Measurements from ENCODE around the gene FBXW11. TPM values are rescaled to one million over a fixed set of nuclear protein-coding genes. Genes with fewer than 3 reads are reported as not detected.

FBXW11 gene
- total RNA-seq, 1 experiment from 2014 or later = 52.0 TPM

DNA sequence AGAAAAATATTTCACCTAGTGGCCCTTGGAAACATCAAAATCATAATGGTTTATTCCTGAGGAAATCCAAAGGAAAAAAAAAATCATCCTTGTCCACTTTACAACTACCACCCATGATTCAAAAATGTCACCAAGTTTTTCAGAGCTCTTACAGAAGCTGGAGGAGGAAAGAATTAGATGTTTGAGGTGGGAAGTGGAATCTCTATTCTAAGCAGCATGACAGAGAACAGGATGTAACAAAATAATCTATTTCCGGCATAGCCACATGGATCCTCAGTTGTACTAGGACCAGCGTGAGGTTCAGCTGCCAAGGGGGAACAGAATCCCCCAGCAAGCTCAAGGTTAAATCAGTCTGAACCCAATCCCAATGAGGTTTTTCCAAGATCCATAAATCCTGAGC lies 40.2 kb downstream of the FBXW11 start:
- H3K27ac ChIP-seq (ENCODE audit: low read depth, low read length) = no peak overlapping the region
- intact Hi-C loops (cut with micrococcal nuclease) = no loop called here
- no TSS peak for BruUV-seq (replicated peaks)
- H3K9ac ChIP-seq (ENCODE audit: low read length) = no peak overlapping the region
- no peaks in the 10 kb centered on the region for H3K9me3 ChIP-seq (ENCODE audit: control insufficient read depth in 1 of 2, insufficient read depth in 1 of 2, low read depth in 1 of 2, low read length in 2 of 2)
- ATAC-seq = no peak
- TF ChIP-seq YY1 (IDR thresholded peaks at IDR 0.05; ENCODE audit: extremely low read depth, insufficient replicate concordance, low read depth, low read length) (no peak), ELF1 (IDR thresholded peaks at IDR 0.05; ENCODE audit: borderline replicate concordance, low read depth) (no peak), EZH2phosphoT487 (IDR thresholded peaks at IDR 0.05; ENCODE audit: borderline replicate concordance) (no peak), ZFX (IDR thresholded peaks at IDR 0.05) (no peak), EGR1 (IDR thresholded peaks at IDR 0.05; ENCODE audit: low read depth) (no peak)
- CTCF ChIA-PET = no interaction called here
- no peak overlapping the region for H3K4me2 ChIP-seq (ENCODE audit: low read length)
- POLR2A ChIA-PET = no interaction called here
- no peaks in the 10 kb centered on the region for H3K27me3 ChIP-seq (ENCODE audit: insufficient read depth, low read length)
- no peaks in the 10 kb centered on the region for H3K36me3 ChIP-seq (ENCODE audit: control insufficient read depth in 1 of 2, insufficient read depth in 2 of 2, low read length in 2 of 2)
- H2AFZ ChIP-seq (ENCODE audit: low read depth, low read length, poor library complexity, severe bottlenecking) = no peak overlapping the region
- no peak overlapping the region for H3K4me3 ChIP-seq (replicated peaks in 1 of 2; ENCODE audit: low read depth in 1 of 2, low read length in 2 of 2)
- H3K4me1 ChIP-seq (ENCODE audit: control insufficient read depth in 1 of 2, insufficient read depth in 2 of 2, low read length in 2 of 2) = no peaks in the 10 kb centered on the region
- DNase-seq (ENCODE audit: low read depth, low spot score) = no peak
- H4K20me1 ChIP-seq (ENCODE audit: insufficient read depth) = peaks cover 10% of the 10 kb centered on the region; the same call in 1 of the 2 replicates
- RAD21 ChIA-PET (ENCODE audit: low non-redundant PET in 1 of 2, low total read pairs in 2 of 2, uncharacterized antibody in 2 of 2, unreplicated experiment in 2 of 2) = no interaction called here
- H3K79me2 ChIP-seq (ENCODE audit: insufficient read depth, low read length) = peaks cover 96% of the 10 kb centered on the region
- no peaks in the 10 kb centered on the region for H3K9me2 ChIP-seq (ENCODE audit: insufficient read depth)

DNA sequence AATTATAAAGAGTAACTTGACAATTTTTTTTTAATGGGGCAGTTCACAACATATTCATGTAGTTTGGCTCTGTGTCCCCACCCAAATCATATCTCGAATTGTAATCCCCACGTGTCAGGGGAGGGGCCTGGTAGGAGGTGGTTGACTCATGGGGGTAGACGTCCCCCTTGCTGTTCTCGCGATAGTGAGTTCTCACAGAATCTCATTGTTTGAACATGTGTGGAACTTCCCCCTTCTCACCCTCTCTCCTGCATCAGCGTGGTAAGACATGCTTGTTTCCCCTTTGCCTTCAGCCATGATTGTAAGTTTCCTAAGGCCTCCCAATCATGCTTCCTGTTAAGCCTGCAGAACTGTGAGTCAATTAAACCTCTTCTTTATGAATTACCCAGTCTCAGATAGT lies 40.7 kb downstream of the FBXW11 start:
- intact Hi-C loops (cut with micrococcal nuclease) = no loop called here
- BruUV-seq (replicated peaks) = no TSS peak
- CTCF ChIA-PET = no interaction called here
- H3K27ac ChIP-seq (ENCODE audit: low read depth, low read length) = no peak overlapping the region
- no peaks in the 10 kb centered on the region for H3K36me3 ChIP-seq (ENCODE audit: control insufficient read depth in 1 of 2, insufficient read depth in 2 of 2, low read length in 2 of 2)
- no peak overlapping the region for H3K4me2 ChIP-seq (ENCODE audit: low read length)
- H3K79me2 ChIP-seq (ENCODE audit: insufficient read depth, low read length) = peaks cover 96% of the 10 kb centered on the region
- H3K9ac ChIP-seq (ENCODE audit: low read length) = no peak overlapping the region
- POLR2A ChIA-PET = no interaction called here
- H4K20me1 ChIP-seq (ENCODE audit: insufficient read depth) = peaks cover 10% of the 10 kb centered on the region; the same call in 1 of the 2 replicates
- no peak overlapping the region for H3K4me3 ChIP-seq (replicated peaks in 1 of 2; ENCODE audit: low read depth in 1 of 2, low read length in 2 of 2)
- DNase-seq (ENCODE audit: low read depth, low spot score) (no peak), ATAC-seq (no peak)
- RAD21 ChIA-PET (ENCODE audit: low non-redundant PET in 1 of 2, low total read pairs in 2 of 2, uncharacterized antibody in 2 of 2, unreplicated experiment in 2 of 2) = no interaction called here
- H2AFZ ChIP-seq (ENCODE audit: low read depth, low read length, poor library complexity, severe bottlenecking) = no peak overlapping the region
- H3K27me3 ChIP-seq (ENCODE audit: insufficient read depth, low read length) = no peaks in the 10 kb centered on the region
- H3K9me2 ChIP-seq (ENCODE audit: insufficient read depth) = no peaks in the 10 kb centered on the region
- TF ChIP-seq POLR2AphosphoS5 (IDR thresholded peaks at IDR 0.05; ENCODE audit: low read depth, low read length) (no peak), EZH2 (IDR thresholded peaks at IDR 0.05) (no peak), SRF (IDR thresholded peaks at IDR 0.05; ENCODE audit: low read depth) (no peak)
- H3K4me1 ChIP-seq (ENCODE audit: control insufficient read depth in 1 of 2, insufficient read depth in 2 of 2, low read length in 2 of 2) = no peaks in the 10 kb centered on the region
- no peaks in the 10 kb centered on the region for H3K9me3 ChIP-seq (ENCODE audit: control insufficient read depth in 1 of 2, insufficient read depth in 1 of 2, low read depth in 1 of 2, low read length in 2 of 2)
